ENCODE results near the gene GNAT1.

GNAT1 gene

DNA sequence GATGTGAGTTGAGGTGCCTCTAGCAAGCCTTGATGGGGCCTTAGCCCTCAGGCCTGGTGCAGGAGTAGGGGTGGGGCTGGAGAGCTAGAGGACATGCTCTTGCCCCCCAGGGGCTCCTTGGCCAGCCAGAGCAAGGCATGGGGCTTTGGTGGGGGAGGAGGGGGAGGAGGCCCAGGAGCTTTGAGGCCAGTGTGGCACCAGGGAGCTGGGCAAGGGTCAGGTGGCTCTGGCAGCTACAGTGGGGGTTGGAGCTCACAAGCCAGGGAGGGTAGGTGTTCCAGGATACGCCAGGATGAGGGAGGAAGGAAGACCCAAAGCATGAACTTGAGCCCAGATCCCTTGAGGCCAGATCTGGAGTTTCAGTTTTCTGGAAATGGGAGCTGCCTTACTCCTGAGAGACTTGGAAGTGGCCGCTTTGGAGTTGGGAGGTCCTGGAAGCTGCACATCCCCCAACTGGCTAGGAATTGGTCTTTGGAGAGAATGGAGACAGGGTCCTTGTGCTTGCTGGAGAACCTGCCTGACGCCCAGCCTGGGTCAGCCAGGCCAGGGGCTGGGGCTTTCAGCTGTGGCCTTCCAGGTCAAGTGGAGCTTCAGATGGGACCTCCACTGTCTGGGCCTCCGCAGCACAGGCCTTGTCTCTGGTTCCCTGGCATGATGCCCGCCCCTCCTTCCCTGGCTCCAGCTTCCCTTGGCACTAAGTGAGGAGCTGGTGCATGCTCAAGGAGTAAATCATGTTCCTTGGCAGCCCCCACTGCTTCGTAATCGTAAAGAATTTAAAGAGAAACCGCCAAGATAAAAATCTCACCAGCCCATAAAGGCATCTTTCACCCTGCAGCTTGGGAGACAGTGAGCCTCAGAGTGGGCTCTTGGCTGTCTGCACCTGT, 27.6 kb upstream of the GNAT1 start:
- DNase-seq: peak; percentile 17

DNA sequence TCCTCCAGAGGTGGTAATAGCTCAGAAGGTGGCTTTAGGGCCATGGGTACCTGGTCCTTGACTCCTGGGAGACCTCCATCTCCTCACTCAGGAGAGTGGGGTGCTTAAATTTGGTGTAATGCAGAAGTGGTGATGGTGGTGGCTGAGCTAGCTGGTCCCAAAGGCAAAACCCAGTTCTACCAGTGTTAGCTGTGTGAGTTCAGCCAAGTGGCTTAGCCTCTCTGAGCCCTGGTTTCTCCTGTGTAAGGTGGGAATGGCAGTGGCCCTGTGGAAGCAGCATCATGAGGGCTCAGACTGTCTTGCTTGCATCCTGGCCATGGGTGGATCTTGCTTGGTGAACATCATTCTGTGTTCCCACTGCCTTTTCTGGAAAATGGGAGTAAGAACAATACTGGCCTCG, 26.9 kb upstream of the GNAT1 start:
- no peak for DNase-seq

DNA sequence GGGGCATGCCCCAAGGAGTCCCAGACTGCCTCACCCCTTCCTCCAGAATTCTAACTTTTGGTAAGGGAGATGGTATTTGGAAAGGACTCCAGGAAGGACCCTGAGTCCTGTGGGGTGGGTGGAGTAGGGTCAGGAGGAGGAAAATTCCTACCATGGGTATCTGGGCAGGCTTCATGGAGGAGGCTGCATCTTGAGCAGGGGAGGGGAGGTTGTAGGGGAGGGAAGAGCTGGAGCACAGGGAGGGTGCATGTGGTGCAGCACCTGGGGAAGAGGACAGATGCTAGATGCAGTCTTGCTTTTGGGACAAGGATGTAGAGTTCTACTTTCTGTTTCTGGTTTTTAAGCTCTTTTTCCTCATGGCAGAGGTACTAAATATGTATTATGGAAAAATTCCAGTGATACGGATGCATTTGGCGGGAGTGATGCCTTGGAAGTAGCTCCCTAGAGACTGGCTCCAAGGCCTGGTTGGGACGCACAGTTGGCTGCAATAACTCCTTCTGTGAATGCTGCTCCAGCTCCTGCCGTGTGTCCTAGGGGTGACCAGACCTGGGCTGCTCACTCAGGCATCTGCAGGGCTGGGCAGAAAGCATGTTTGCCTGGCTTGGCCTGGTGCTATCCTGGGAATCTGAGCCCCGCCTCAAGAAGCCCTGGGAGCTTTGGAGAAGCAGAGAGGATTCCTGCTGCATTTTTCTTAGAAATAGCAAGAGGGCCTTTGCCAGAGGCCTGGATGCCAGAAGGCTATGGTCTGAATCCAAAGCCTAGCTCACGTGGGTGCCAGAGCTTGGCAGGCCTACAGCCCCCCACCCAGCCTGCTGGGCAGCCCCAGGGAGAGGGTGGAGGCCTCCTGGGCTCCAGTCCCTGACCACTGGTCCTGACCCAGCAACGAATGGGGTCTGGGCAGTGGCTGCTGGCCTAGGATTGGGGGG, 26.2 kb upstream of the GNAT1 start:
- no peak for DNase-seq

DNA sequence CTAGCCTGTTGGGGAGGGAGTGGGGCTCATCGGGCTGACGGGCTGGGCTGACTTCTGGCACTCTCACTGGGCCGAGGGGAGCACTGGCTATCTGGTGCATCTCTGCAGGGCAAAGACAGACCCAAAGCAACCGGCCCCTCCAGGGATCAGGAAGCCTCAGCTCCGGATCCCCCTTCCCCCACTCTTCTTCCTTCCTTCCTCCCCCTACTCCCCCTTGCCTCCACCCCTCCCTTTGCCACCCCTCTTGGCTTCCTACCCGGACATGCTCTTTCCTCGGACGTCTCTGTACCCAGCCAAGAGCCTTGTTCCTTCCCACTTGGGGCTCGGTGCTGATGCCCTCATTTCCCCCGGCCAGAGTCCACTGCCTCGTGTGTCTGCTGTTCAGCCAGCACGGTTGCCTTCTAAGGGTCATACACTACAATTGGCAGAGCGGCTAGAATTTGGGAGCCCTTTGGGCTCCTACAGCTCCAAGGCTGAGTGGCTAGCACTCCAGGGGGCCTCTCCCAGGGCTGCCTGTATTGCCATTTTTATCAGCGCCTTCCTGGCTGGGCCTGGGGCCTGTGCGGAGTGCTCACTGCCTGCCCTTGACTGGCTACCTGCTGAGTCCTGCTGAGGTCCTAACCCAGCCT, 25.4 kb upstream of the GNAT1 start:
- no peak for DNase-seq

DNA sequence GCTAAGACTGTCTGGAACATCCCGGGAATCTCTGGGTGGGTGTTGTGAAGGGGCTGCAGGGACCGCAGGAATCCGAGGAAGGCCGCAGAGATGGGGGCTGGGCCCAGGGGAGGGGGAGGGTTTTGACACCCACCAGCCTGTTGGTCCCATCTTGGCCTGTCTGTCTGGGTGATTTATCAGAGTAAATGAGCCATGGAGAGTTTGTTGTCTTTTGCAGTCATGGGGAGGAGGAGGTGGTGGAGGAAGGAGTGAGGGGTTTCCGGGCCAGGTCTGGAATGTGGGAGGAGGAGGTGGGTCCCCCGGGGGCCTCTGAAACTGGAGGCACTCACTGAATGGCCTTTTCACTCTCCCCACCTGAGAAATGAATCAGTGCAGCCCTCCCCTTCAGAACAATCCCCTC, 24.8 kb upstream of the GNAT1 start:
- DNase-seq: no peak

DNA sequence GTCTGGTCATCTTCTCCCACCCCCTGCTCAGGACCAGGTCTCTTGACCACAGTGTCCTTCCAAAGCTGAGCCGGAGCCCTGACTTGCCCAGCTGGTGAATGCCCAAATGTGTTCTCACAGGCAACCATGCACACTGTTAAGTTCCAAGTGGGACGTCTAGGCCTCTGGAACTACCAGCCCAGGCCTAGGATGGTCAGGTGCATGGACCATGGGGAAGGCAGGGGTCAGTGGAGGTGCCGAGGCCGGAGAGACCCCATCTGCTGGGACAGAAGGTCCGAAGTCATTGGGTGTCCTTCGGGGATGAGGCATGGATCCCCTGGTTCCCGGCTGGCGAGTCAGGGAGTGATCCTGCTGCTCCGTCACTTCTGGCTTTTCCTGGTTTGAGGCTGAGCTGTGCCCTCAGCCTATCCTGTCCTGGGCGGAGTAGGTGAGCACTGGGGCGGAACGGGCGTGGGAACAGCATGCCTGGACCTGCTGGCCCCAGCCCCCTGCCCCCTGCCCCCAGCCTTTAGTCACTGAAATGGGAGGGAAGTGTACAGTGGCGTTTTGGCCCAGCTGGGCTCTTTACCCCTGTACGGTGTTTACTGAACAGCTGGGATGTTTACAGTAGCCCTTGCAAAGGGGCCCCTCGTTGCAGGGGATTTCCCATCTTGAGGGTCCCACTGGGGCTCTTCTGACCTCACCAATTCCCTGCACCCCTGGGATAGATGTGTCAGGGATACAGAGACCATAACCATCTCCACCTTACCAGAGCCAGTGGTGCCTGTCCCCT, 24.2 kb upstream of the GNAT1 start:
- no peak for DNase-seq

DNA sequence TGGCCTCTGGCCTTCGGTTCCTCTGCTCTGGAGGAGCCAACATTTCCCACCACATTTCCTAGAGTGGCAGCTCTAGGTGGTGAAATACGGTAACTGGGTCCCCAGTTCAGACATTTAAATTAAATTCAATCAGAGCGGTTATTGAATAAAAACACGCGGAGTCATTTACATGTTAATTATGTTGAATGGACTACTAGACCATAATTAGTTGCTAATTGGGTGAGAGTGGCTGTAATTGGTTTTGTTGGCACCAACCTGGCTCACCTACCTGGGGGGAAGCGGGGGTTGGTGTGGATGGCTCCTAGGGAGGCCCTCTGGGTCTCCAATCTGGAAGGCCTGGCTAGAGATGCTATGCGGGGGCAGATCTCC, 23.6 kb upstream of the GNAT1 start:
- DNase-seq: no peak

DNA sequence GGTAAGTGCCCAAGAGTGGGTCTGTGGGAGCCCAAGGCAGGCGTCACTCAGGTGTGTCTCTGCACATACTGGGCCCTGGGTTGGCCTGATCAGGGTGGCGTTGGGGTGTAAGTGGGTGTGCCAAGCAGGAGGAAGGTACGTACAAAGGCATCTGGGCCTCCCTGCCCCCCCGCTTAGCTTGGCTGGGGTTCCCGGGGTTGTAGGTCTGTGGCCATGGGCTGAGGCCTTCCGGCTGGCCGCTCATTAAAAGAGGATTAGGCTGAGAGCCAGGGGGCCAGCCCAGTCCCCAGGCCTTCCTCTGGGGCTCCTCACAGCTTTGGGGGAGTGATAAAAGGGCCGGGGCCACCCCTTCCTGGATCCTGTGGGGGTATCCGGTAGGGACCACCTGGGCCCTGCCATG, 23.0 kb upstream of the GNAT1 start:
- no peak for DNase-seq

DNA sequence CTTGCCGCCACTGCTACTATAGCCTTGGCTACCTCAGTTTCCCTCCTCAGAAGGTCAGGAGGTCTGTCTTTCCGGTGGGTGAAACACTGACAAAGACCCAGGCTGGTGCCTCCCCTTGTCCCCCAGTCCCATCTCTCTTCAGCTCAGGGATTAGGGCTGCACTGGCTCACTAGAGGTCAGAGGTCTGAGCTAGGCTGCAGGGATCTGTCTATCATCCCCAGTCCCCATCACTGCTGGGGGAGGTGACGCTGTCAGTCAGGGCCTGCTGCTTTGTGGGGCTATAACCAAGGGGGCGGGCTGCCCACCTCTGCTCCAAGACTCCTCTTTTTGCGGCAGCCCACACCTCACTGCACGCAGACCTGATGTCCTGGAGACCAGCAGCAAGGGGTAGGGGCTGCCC, 22.6 kb upstream of the GNAT1 start:
- no peak for DNase-seq

DNA sequence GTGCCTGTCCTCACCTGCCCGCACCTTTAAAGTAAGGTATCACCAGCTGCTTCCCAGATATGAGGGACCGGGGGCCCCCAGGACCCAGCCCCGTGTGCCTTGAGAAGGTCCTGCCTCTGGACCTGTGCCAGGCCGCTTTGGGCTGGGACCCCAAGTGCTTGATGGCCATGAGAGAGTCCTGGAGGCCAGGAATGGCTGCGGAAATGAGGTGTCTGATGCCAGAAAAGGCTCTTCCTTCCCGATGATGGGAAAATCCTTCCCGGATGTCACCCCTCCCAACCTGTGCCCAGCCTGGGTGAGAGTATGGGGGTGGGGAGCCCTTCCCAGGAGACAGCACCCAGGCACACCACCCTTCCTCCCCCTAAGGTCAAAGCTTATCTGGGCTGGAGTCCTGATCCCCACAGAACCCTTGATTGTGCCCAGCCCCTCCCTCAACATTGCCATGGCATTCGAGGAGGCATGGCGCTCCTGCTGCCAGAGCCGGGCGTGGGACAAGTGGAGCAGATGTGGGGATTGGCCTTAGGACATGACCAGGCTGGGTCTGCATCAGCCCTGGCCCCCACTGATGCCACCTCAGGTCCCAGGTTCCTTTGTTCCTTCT, 22.1 kb upstream of the GNAT1 start:
- no peak for DNase-seq

DNA sequence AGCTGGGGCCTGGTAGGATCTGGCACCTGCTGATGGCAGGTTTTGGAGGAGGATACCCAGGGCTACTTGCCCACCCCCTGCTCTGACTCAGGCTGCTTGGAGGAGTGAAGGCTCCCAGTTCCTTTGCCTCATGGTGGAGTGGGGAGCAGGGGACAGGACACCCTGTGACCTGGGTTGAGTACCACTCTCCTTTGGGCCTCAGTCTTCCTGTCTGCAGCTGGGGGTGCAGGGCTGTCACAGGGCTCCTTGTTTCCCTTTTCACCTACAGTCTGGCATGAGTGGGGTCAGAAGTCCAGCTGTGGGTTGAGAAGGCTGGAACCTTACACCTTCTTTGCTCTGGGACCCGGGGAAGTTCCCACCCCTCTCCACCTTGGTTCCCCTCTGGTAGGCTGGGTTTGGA, 21.6 kb upstream of the GNAT1 start:
- DNase-seq: no peak

DNA sequence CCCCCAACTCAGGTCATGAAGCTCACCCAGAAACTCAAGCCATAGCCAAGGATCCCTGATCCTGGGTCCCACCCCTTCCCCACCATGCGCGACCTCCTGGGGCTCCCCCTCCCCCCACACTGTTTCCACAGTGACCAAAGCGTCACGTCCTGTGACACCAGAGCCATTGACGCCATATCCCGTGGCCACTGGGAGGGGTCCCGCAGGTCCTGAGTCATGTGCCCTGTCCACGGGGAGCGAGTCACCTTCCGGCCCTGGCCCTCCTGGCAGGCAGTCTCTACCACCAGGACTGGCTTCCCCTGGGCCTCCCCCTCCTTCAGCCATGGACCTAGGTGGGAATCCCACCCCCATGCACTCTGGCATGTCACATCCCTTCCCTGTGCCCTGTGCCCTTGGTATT, 20.7 kb upstream of the GNAT1 start:
- no peak for DNase-seq

DNA sequence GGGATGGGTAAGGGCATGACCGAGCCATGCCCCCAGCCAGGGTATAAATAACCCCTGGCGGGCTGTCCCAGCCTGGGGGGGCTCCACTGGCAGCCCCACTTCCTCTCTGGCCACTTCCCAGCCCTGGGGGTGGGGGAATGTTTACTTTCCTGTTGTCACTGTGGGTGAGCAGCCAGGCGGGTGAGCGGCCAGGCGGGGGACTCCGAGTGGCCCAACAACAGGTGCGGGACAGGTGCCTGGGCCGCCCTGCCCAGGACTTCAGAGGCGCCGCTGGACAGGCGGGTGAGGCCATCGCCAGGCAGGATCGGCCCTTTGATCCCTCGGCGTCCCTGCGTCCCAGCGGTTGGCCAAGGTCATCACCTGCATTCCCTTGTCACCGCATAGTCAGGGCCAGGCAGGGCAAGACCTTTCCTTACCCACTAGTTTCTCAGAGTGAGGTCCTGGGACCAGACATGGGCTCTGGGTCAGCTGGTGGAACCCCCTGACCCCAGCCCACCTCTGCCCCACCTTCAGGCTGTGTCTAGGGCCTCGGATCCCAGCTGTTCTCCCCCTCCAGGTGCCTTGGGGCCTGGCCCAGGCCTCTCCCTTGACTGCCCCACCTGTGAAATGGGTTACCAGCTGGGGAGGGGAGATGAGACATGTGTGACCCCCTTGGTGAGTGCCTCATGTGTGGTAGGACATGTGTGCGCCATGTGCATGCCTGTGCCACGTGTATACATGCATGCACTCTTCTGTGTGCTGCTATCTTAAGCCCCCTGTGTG, 19.7 kb upstream of the GNAT1 start:
- DNase-seq: no peak

DNA sequence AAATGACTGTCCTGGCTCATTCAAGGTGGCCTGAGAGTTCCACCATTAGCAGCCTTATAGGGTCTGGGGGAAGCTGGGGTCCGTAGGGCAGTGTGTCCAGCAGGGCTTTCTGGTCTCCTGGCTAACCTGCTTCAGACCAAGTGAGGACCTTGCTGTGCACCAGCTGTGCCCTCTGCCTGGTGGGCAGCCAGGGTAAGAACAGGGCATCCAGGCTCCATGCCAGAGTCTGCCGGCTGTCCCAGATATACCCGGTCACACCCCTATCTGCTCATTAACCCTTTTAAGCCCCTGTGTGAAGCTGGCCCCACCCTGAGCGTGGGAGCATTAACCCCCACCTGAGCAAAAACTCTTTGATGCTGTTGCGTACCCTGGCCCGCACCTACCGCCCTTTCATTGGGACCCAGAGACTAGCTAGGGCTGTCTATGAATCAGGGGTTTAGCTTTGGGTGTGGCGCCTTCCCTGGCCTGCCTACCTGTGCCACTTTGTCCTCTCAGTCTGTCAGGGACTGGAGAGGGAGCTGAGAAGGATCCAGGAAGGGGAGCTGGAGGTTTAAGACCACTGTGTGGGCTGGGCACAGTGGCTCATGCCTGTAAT, 18.7 kb upstream of the GNAT1 start:
- DNase-seq: no peak

DNA sequence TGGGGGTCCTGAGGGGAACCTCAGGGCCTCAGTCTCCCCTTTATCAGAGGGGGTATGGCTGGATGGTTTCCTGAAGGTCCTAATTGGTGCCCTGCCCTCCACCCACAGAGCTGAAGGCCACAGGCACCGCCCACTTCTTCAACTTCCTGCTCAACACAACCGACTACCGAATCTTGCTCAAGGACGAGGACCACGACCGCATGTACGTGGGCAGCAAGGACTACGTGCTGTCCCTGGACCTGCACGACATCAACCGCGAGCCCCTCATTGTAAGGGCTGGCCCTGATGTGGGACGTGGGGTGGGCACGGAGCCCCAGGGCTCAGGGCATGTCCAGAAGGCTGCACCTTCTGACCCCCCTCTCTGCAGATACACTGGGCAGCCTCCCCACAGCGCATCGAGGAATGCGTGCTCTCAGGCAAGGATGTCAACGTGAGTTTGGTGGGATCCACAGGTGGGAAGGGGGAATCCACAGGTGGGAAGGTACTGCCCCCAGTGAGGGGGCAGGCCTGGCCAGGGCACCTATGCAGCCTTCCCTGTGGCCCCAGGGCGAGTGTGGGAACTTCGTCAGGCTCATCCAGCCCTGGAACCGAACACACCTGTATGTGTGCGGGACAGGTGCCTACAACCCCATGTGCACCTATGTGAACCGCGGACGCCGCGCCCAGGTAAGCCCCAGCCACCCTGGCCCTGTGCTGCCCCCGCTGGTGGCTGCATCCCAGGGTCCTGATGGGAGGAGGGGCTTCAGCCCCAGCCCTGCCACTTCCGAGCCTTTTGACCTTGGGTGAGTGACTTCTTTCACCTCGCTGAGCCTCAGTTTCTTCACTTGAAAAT, 17.5 kb upstream of the GNAT1 start:
- DNase-seq: no peak

DNA sequence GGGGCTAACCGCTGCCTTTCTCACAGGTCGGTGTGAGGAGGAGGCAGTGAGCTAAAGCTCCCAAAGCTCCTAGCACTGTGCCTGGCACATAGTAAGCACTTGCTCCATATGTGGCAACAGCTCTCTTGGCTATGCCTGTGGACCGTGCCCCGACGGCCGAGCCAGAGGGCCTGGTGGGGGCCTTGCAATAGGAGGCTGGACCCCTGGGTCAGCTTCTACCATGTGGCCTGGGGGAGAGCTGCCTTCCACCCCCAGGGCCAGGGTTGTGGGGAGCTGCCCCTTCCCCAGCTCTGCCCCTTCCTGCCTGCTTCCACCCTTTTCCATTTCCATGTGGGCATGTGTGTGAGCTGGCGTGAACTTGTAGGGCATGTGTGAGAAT, 16.9 kb upstream of the GNAT1 start:
- no peak for DNase-seq

DNA sequence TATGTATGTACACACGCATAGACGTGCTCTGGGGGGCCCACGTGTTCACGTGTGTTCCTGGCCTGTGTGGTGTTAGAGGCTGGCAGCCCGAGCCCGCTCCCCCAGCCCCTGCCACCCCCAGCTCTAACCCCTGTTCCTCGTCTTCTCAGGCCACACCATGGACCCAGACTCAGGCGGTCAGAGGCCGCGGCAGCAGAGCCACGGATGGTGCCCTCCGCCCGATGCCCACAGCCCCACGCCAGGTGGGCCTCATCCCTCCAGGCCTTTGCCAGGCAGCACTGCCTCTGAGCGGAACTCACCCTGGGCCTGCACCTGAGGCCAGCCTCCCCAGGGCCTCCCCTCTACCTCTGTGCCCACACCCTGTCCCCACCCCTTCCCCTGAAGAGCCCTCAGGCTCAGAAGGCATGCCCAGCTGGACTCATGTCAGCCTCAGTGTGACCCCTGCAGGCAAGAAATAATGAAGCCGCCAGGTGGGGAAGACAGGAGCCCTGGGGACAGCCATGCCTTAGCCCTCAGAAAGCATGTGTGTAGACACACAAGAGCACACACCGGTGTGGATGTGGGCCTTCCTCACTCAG, 16.4 kb upstream of the GNAT1 start:
- no peak for DNase-seq

DNA sequence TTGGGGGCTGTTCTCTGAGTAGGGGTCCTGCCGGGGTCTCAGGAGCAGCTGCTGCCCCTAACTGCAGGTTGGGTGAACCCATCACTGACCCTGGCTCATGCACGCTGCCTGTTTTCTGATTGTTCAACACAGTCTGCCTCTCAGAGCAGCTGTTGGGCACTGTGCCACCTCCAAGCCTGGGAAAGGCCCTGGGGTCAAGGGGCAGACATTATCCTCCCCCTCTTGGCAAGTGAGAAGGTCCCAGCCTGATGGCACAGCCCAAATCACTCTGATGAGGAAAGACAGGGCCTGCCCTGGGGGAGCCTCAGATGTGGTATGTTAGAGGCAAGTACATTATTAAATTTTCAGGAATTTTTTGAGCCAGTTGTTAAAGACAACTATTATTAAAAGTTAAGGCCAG, 14.1 kb upstream of the GNAT1 start:
- no peak for DNase-seq

DNA sequence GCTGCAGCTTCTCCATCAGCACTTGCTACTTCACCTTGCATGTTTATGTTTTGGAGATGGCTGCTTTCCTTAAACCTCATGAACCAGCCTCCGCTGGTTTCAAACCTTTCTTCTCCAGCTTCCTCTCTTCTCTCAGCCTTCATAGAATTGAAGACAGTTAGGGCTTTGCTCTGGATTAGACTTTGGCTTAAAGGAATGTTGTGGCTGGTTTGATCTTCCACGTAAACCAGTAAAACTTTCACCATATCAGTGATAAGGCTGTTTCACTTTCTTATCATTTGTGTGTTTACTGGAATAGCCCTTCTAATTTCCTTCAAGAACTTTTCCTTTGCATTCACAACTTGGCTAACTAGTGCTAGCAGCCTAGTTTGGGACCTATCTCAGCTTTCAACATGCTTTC, 11.7 kb upstream of the GNAT1 start:
- DNase-seq: no peak

DNA sequence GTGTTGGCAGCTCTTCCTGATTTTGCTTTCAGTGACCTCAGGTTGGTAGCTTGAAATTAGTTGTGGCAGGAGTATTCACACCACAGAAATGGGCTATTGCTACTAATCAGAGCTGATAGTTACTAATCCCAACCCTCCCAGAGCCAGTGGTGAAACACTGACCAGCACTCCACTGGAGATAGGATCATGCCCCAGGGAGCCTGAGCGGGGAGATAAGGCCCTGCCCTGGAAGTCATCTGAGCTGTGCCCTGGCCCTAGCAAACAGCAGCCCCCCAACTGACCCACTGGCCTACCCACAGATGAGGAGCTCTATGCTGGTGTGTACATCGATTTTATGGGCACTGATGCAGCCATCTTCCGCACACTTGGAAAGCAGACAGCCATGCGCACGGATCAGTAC, 9.4 kb upstream of the GNAT1 start:
- DNase-seq: no peak

Measured in GOT3 (cell line).